Measurements from ENCODE around the gene OR2A14. TPM values are rescaled to one million over a fixed set of nuclear protein-coding genes. Genes with fewer than 3 reads are reported as not detected.
"Not testable (repeated sequence)": the region's sequence is repeated elsewhere in the genome, so short reads cannot be mapped to it uniquely, and the experiment has no call there.

OR2A14 gene
- polyA plus RNA-seq, 3 donors, result 0.09 TPM; not detected in 2

- DNase-seq, result no peak
Measured at GRCh38 chr7:144148224-144148827, 25.4 kb downstream of the OR2A14 start.

DNA sequence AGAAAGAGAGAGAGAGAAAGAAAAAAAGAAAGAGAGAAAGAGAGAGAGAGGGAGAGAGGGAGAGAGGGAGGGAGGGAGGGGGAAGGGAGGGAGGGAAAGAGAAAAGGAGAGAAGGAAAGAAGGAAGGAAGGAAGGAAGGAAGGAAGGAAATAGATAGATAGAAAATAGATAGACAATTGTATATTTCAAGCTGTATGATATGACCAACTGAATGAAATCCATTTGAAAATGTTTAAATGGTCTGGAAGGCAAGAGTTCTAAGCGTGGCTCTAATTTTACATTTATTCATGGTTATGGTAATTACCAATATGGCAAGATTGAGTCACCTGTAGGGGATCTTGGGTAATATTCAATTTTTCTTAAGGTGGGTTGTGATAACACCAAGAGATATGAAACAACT is 35.9 kb downstream of the OR2A14 start:
- DNase-seq, result no peak

GRCh38 chr7:144164784-144165183 is 41.8 kb downstream of the OR2A14 start:
- DNase-seq, result no peak

DNA sequence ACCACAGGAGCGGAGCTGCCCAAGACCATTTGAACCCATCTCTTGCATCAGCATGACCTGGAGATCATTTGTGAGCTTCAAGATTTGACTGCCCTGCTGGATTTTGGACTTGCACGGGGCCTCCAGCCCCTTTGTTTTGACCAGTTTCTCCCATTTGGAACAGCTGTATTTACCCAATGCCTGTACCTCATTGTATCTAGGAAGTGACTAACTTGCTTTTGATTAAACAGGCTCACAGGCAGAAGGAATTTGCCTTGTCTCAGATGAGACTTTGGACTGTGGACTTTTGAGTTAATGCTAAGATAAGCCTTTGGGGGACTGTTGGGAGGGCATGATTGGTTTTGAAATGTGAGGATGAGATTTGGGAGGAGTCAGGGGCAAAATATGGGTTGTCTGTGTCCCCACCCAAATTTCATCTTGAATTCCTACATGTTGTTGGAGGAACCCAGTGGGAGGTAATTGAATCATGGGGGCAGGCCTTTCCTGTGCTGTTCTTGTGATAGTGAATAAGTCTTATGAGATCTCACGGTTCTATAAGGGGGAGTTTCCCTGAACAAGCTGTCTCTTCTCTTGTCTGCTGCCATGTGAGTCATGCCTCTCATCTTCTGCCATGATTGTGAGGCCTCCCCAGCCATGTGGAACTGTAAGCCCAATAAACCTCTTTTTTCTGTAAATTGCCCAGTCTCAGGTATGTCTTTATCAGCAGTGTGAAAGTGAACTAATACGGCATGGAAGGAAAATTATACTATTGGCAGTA is 48.8 kb downstream of the OR2A14 start:
- DNase-seq, result not testable (repeated sequence)

DNA sequence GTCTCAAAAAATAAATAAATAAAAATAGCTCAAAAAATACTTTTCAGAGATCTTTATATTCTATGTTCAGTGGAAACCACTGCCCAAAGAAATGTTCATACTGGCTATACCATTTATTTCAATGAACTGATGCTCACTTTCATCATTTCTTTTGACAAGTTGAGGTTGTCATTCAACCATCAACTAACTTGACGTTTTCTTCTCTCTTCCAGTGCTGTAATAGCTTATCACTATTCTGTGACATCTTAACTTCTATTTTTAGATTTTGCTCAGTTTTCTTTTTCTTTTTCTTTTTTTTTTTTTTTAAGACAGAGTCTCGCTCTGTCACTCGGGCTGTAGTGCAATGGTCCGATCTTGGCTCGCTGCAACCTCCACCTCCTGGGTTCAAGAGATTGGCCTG is 51.6 kb downstream of the OR2A14 start:
- no peak for DNase-seq

DNA sequence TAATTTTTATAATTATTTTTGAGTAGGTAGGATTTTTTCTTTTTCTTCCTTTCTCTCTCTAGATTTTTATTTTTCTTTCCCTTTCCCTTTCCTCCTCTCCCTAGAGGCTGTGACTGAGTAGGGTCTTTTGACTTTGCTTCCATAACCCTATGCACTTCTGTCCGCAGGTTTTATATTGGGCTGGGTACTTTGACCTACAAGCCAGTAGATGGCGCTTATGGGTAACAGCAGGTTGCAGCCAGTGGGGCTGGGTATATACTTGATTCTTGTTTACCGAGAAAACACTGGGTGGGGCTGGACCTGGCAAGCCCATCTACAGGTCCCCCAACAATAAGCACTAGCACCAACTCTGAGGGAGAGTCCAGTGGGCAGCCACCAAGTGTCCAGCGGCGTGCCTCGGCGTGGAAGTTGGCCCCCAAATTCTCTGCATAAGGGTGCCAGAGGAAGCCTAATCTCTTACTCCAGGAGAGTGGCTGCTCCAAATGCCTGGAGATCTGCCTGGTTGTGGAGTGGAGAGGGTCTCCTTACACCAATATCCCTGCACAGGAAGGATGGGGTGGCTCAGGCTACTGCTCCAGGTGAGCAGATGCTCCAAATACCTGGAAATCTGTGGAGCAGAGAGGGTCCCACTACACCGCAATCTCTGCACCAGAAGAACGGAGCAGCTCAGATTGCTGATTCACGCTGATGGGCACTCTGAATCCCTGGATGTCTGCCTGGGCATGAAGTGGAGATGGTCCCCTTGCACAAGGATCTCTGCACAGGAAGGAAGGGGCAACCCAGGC is 55.6 kb downstream of the OR2A14 start:
- peak; percentile 7 for DNase-seq

GRCh38 chr7:144179165-144179479 is 56.1 kb downstream of the OR2A14 start:
- not testable (repeated sequence) for DNase-seq

Other genes starting within 250 kb of the OR2A14 start
- 10 to 100 TPM; 79.2 to 80.9 (median 80.7) TPM for gene TCAF1, start 221.0 kb upstream of the OR2A14 start, polyA plus RNA-seq (ENCODE audit: insufficient read length in 3 of 3)
- gene OR2F2, start 187.9 kb upstream of the OR2A14 start, polyA plus RNA-seq (ENCODE audit: insufficient read length in 3 of 3), result not detected
- under 1 TPM in 2 of 3 donors, not detected in 1; 0.17 to 0.22 TPM for gene OR2F1, start 168.3 kb upstream of the OR2A14 start, polyA plus RNA-seq (ENCODE audit: insufficient read length in 3 of 3)
- gene OR6B1, start 122.9 kb upstream of the OR2A14 start, polyA plus RNA-seq (ENCODE audit: insufficient read length in 3 of 3), result not detected
- under 1 TPM in 2 of 3 donors, not detected in 1; 0.25 to 0.36 TPM for gene OR2A5, start 74.2 kb upstream of the OR2A14 start, polyA plus RNA-seq (ENCODE audit: insufficient read length in 3 of 3)
- gene OR2A25, start 53.4 kb upstream of the OR2A14 start, polyA plus RNA-seq (ENCODE audit: insufficient read length in 3 of 3), result not detected
- under 1 TPM in 1 of 3 donors, not detected in 2; 0.05 TPM for gene OR2A12, start 36.9 kb upstream of the OR2A14 start, polyA plus RNA-seq (ENCODE audit: insufficient read length in 3 of 3)
- not detected for gene OR2A2, start 13.6 kb upstream of the OR2A14 start, polyA plus RNA-seq (ENCODE audit: insufficient read length in 3 of 3)
- gene CTAGE4, start 60.3 kb downstream of the OR2A14 start, polyA plus RNA-seq (ENCODE audit: insufficient read length in 3 of 3), result 10 to 100 TPM in 1 of 3 donors, 1 to 10 TPM in 2; 1.7 to 10.5 (median 3.1) TPM
- 10 to 100 TPM; 18.4 to 27.3 (median 19.5) TPM for gene ARHGEF35, start 72.7 kb downstream of the OR2A14 start, polyA plus RNA-seq (ENCODE audit: insufficient read length in 3 of 3)
- 1 to 10 TPM in 2 of 3 donors, under 1 TPM in 1; 0.58 to 2.7 (median 2.5) TPM for gene OR2A42, start 116.4 kb downstream of the OR2A14 start, polyA plus RNA-seq (ENCODE audit: insufficient read length in 3 of 3)
- 10 to 100 TPM in 2 of 3 donors, 1 to 10 TPM in 1; 3.2 to 21.1 (median 19.6) TPM for gene OR2A7, start 141.6 kb downstream of the OR2A14 start, polyA plus RNA-seq (ENCODE audit: insufficient read length in 3 of 3)
- 10 to 100 TPM in 1 of 3 donors, 1 to 10 TPM in 2; 5.3 to 16.3 (median 8.2) TPM for gene CTAGE8, start 146.1 kb downstream of the OR2A14 start, polyA plus RNA-seq (ENCODE audit: insufficient read length in 3 of 3)
- gene OR2A1, start 189.2 kb downstream of the OR2A14 start, polyA plus RNA-seq (ENCODE audit: insufficient read length in 3 of 3), result 1 to 10 TPM in 2 of 3 donors, under 1 TPM in 1; 0.51 to 1.2 (median 1.2) TPM
- gene ARHGEF5, start 232.2 kb downstream of the OR2A14 start, polyA plus RNA-seq (ENCODE audit: insufficient read length in 3 of 3), result 10 to 100 TPM; 17.6 to 34.9 (median 32.8) TPM

All from renal pelvis (tissue), 4 donors.